Kidney (tissue), 14 donors: Measurements from ENCODE around the gene SNX19. TPM values are rescaled to one million over a fixed set of nuclear protein-coding genes. Genes with fewer than 3 reads are reported as not detected.

Experiments used
- DNase-seq, 5 donors: peaks; one replicate each; pipeline ENCODE4 v3.0.0-alpha.2; 2013 to 2020
- FAIRE-seq: peaks from 2 replicates; lab custom pipeline; 2012; peaks lifted over from hg19 to GRCh38; lab: Jason Lieb, UNC
- H3K27ac ChIP-seq, 2 donors: one replicate each; pipeline ENCODE4 v1.7.0; 2013; ENCODE audit warnings: low read depth in 2 of 2, low read length in 2 of 2, inconsistent platforms in 1 of 2
- H3K27me3 ChIP-seq: one replicate; pipeline ENCODE4 v1.7.1; 2013; ENCODE audit warnings: low read length, inconsistent platforms; ENCODE audit not compliant: control insufficient read depth, insufficient read depth
- H3K36me3 ChIP-seq, 3 donors: one replicate each; pipeline versions ENCODE4 v1.7.0 to v1.7.1; 2013; ENCODE audit warnings: low read length in 3 of 3, control low read depth in 1 of 3, inconsistent platforms in 1 of 3; ENCODE audit not compliant: insufficient read depth in 3 of 3, control insufficient read depth in 2 of 3
- H3K4me1 ChIP-seq, 3 donors: one replicate each; pipeline versions ENCODE4 v1.7.0 to v1.7.1; 2013; ENCODE audit warnings: low read length in 3 of 3, inconsistent platforms in 1 of 3, low read depth in 1 of 3; ENCODE audit not compliant: control insufficient read depth in 2 of 3, insufficient read depth in 2 of 3
- H3K4me3 ChIP-seq, 3 donors: one replicate each; pipeline versions ENCODE4 v1.7.0 to v1.8.1; 2013; ENCODE audit warnings: low read length in 3 of 3, control low read depth in 1 of 3, inconsistent platforms in 1 of 3
- H3K9ac ChIP-seq, 3 donors: one replicate each; pipeline versions ENCODE4 v1.7.0 to v1.7.1; 2013; ENCODE audit warnings: low read length in 3 of 3, control low read depth in 1 of 3, inconsistent platforms in 1 of 3
- H3K9me3 ChIP-seq, 3 donors: one replicate each; pipeline versions ENCODE4 v1.7.0 to v1.7.1; 2013; ENCODE audit warnings: low read length in 3 of 3, control low read depth in 1 of 3, inconsistent platforms in 1 of 3; ENCODE audit not compliant: control insufficient read depth in 2 of 3, insufficient read depth in 1 of 3
- CTCF ChIP-seq: IDR thresholded peaks from 3 replicates; pipeline ENCODE4 v1.5.1; 2012; ENCODE audit warnings: mild to moderate bottlenecking, moderate library complexity, borderline replicate concordance; ENCODE audit not compliant: insufficient read depth; ENCODE audit errors: extremely low read depth
- intact Hi-C: fragments of 100-400 bp; cut with DNase I; formaldehyde crosslinking; loops from one replicate; pipeline ENCODE4 v1.11.1; 2022
- polyA plus RNA-seq: library from polyadenylated mRNA; stranded (reverse); fragments of 350-450 nt; fragmentation: Illumina TruSeq; extraction: RNeasy Lipid Tissue Mini Kit (QIAGEN cat#74804); gene quantifications from one replicate; pipeline ENCODE4 v1.2.3, GENCODE V29; 2014; ENCODE audit warnings: low read depth, low replicate concordance; ENCODE audit not compliant: insufficient read depth
- total RNA-seq: library from RNA; stranded (reverse); fragmentation: NEBNext Ultra II Directional; extraction: Animal tissue kit (Norgen Biotek cat#: 25700); gene quantifications from one replicate; pipeline ENCODE4 v1.2.1, GENCODE V29; 2021
- donor health status: control.
- donor health status: control.
- donor health status: control.
- donor health status: control.
- donor health status: control.
- donor health status: DM: yes; HTN: yes; CAD: no.
- donor health status: Normal renal cell carcinoma (clear cell type).

The SNX19 gene
- total and polyA plus RNA-seq, 2 donors from 2014 or later: 16.9 to 67.5 TPM

GRCh38 chr11:130899106-130899505, 17.2 kb downstream of the SNX19 start:
- no peak overlapping the region for H3K4me3 ChIP-seq
- no peak for FAIRE-seq
- H3K36me3 ChIP-seq: peaks cover 13 to 77% (median 39%) of the 10 kb centered on the region in 3 donors
- no peaks in the 10 kb centered on the region for H3K27me3 ChIP-seq
- peaks cover 0 to 7% (median 0%) of the 10 kb centered on the region in 3 donors for H3K4me1 ChIP-seq
- no peaks in the 10 kb centered on the region for H3K9me3 ChIP-seq
- H3K27ac ChIP-seq: no peak overlapping the region
- no peak for DNase-seq
- intact Hi-C loops: no loop called here
- no peak for TF ChIP-seq CTCF
- H3K9ac ChIP-seq: no peak overlapping the region

- FAIRE-seq (peak; percentile 42), DNase-seq (peak in 4 of 5 donors; percentile 52 to 94 (median 86))
- no peaks in the 10 kb centered on the region for H3K27me3 ChIP-seq
- H3K9me3 ChIP-seq: no peaks in the 10 kb centered on the region
- peak overlapping the region; percentile 69 to 83 for H3K27ac ChIP-seq
- no peak for TF ChIP-seq CTCF
- H3K36me3 ChIP-seq: peaks cover 11 to 78% (median 33%) of the 10 kb centered on the region in 3 donors
- no peak overlapping the region for H3K4me3 ChIP-seq
- H3K4me1 ChIP-seq: peaks cover 0 to 7% (median 0%) of the 10 kb centered on the region in 3 donors
- H3K9ac ChIP-seq: peak overlapping the region in 2 of 3 donors; percentile 5 to 16
- intact Hi-C loops: no loop called here
Measured at GRCh38 chr11:130897262-130898182, 18.8 kb downstream of the SNX19 start.

- H3K9ac ChIP-seq: no peak overlapping the region
- FAIRE-seq (peak; percentile 3), DNase-seq (peak in 4 of 5 donors; percentile 82 to 91 (median 84))
- no peaks in the 10 kb centered on the region for H3K27me3 ChIP-seq
- no peak overlapping the region for H3K4me3 ChIP-seq
- H3K4me1 ChIP-seq: peaks cover 0 to 7% (median 0%) of the 10 kb centered on the region in 3 donors
- H3K27ac ChIP-seq: no peak overlapping the region
- peaks cover 6 to 56% (median 31%) of the 10 kb centered on the region in 3 donors for H3K36me3 ChIP-seq
- intact Hi-C loops: no loop called here
- peak; percentile 86 for TF ChIP-seq CTCF
- H3K9me3 ChIP-seq: no peaks in the 10 kb centered on the region
Measured at GRCh38 chr11:130894322-130895025, 21.8 kb downstream of the SNX19 start.
